ENCODE data around the gene PTGDR2.

The PTGDR2 gene

GRCh38 chr11:60841797-60842667 is 13.7 kb downstream of the PTGDR2 start, which contains the start of gene CCDC86:
Gene CCDC86 (plus strand): TSS chr11:60842113. CDS start chr11:60842125, 12 bp downstream.
- H3K4me3 ChIP-seq (replicated peaks; ENCODE audit: low read depth, low read length): peak within 1 kb of the TSS; percentile 73
- H3K36me3 ChIP-seq (ENCODE audit: control insufficient read depth, insufficient read depth, low read length): peaks cover 2% of the 10 kb centered on the region
- no peak for TF ChIP-seq CTCF (IDR thresholded peaks at IDR 0.05; ENCODE audit: insufficient read depth, low read length, poor library complexity, severe bottlenecking)
- H3K27me3 ChIP-seq (replicated peaks; ENCODE audit: control insufficient read depth, insufficient read depth, low read length): no peaks in the 10 kb centered on the region
- peak; percentile 96 for DNase-seq (ENCODE audit: extremely low read depth, insufficient read length)

- TF ChIP-seq CTCF (IDR thresholded peaks at IDR 0.05; ENCODE audit: insufficient read depth, low read length, poor library complexity, severe bottlenecking): no peak
- DNase-seq (ENCODE audit: extremely low read depth, insufficient read length): no peak
- Histone ChIP-seq H3K4me3 (replicated peaks; ENCODE audit: low read depth, low read length) (no peak overlapping the region), H3K36me3 (ENCODE audit: control insufficient read depth, insufficient read depth, low read length) (peaks cover 2% of the 10 kb centered on the region), H3K27me3 (replicated peaks; ENCODE audit: control insufficient read depth, insufficient read depth, low read length) (no peaks in the 10 kb centered on the region)
Observed at GRCh38 chr11:60840470-60841430, 15.0 kb downstream of the PTGDR2 start.

GRCh38 chr11:60838132-60838531 is 17.6 kb downstream of the PTGDR2 start:
- peak; percentile 11 for TF ChIP-seq CTCF (IDR thresholded peaks at IDR 0.05; ENCODE audit: insufficient read depth, low read length, poor library complexity, severe bottlenecking)
- no peaks in the 10 kb centered on the region for H3K36me3 ChIP-seq (ENCODE audit: control insufficient read depth, insufficient read depth, low read length)
- no peaks in the 10 kb centered on the region for H3K27me3 ChIP-seq (replicated peaks; ENCODE audit: control insufficient read depth, insufficient read depth, low read length)
- no peak overlapping the region for H3K4me3 ChIP-seq (replicated peaks; ENCODE audit: low read depth, low read length)
- no peak for DNase-seq (ENCODE audit: extremely low read depth, insufficient read length)

GRCh38 chr11:60836866-60837515 is 18.8 kb downstream of the PTGDR2 start:
- Histone ChIP-seq H3K4me3 (replicated peaks; ENCODE audit: low read depth, low read length) (no peak overlapping the region), H3K36me3 (ENCODE audit: control insufficient read depth, insufficient read depth, low read length) (no peaks in the 10 kb centered on the region), H3K27me3 (replicated peaks; ENCODE audit: control insufficient read depth, insufficient read depth, low read length) (no peaks in the 10 kb centered on the region)
- TF ChIP-seq CTCF (IDR thresholded peaks at IDR 0.05; ENCODE audit: insufficient read depth, low read length, poor library complexity, severe bottlenecking): no peak
- DNase-seq (ENCODE audit: extremely low read depth, insufficient read length): no peak

- DNase-seq (ENCODE audit: extremely low read depth, insufficient read length): no peak
- TF ChIP-seq CTCF (IDR thresholded peaks at IDR 0.05; ENCODE audit: insufficient read depth, low read length, poor library complexity, severe bottlenecking): no peak
- no peaks in the 10 kb centered on the region for H3K27me3 ChIP-seq (replicated peaks; ENCODE audit: control insufficient read depth, insufficient read depth, low read length)
- H3K4me3 ChIP-seq (replicated peaks; ENCODE audit: low read depth, low read length): no peak overlapping the region
- H3K36me3 ChIP-seq (ENCODE audit: control insufficient read depth, insufficient read depth, low read length): no peaks in the 10 kb centered on the region
Observed at GRCh38 chr11:60835534-60835846, 20.3 kb downstream of the PTGDR2 start.

All from GM06990 (cell line).